ENCODE data around the gene ARG2. TPM values are rescaled to one million over a fixed set of nuclear protein-coding genes. Genes with fewer than 3 reads are reported as not detected.

Gene ARG2
- total and polyA plus RNA-seq, 9 of the 15 experiments (the other 6 are each of a cell fraction or from before 2014, with no cell fraction given) = 6.2 to 75.0 (median 17.8) TPM

GRCh38 chr14:67695394-67695949 is 75.8 kb downstream of the ARG2 start, which contains the start of gene RDH11 (continued):
- TF ChIP-seq ETS1 (conservative IDR thresholded peaks at IDR 0.05; ENCODE audit: control insufficient read depth, low read depth, low read length) (0 out of 2 replicates have a peak, but pooled peaks have one; percentile 43), TBP (optimal IDR thresholded peaks at IDR 0.05; ENCODE audit: low read depth, low read length) (peak; percentile 73), CEBPB (tag; IDR thresholded peaks at IDR 0.05) (peak; percentile 97), SMAD3 (CRISPR knock-in tag; conservative IDR thresholded peaks at IDR 0.05) (no peak), NFRKB (IDR thresholded peaks at IDR 0.05; ENCODE audit: low read depth) (0 out of 2 replicates have a peak, but pooled peaks have one; percentile 53), XRCC4 (IDR thresholded peaks at IDR 0.05; ENCODE audit: extremely low read depth, insufficient read depth, insufficient read length) (no peak), MYC (IDR thresholded peaks at IDR 0.05; ENCODE audit: low read depth, low read length) (peak; percentile 56; the same call in 1 of the 2 replicates), MYC (CRISPR knock-in tag; IDR thresholded peaks at IDR 0.05; ENCODE audit: borderline replicate concordance, low read depth) (no peak), MTA3 (IDR thresholded peaks at IDR 0.05; ENCODE audit: borderline replicate concordance) (no peak), MYNN (IDR thresholded peaks at IDR 0.05) (no peak), MYNN (CRISPR knock-in tag; IDR thresholded peaks at IDR 0.05) (no peak), SRSF1 (IDR thresholded peaks at IDR 0.05; ENCODE audit: low read depth, low read length) (no peak), MAFG (tag; conservative IDR thresholded peaks at IDR 0.05) (no peak), NCOA1 (IDR thresholded peaks at IDR 0.05; ENCODE audit: low read depth) (no peak), POLR2G (IDR thresholded peaks at IDR 0.05; ENCODE audit: low read depth, low read length) (peak; percentile 84), ELF4 (CRISPR knock-in tag; IDR thresholded peaks at IDR 0.05) (no peak), HCFC1 (IDR thresholded peaks at IDR 0.05; ENCODE audit: low read depth, low read length) (peak; percentile 89), ZSCAN32 (CRISPR knock-in tag; IDR thresholded peaks at IDR 0.05) (no peak), ATF7 (IDR thresholded peaks at IDR 0.05) (peak; percentile 43; the same call in 1 of the 2 replicates), ZNF121 (CRISPR knock-in tag; conservative IDR thresholded peaks at IDR 0.05) (no peak), RB1 (IDR thresholded peaks at IDR 0.05; ENCODE audit: low read depth) (no peak), FOXP1 (CRISPR knock-in tag; IDR thresholded peaks at IDR 0.05) (no peak), ZMIZ1 (IDR thresholded peaks at IDR 0.05; ENCODE audit: low read depth in 2 of 2, low read length in 2 of 2) (no peak), POLR2A (conservative IDR thresholded peaks at IDR 0.05) (peak; percentile 82), SIX5 (IDR thresholded peaks at IDR 0.05; ENCODE audit: borderline replicate concordance in 1 of 2, insufficient read depth in 1 of 2, low read depth in 1 of 2, low read length in 2 of 2) (peak; percentile 59 to 61; a peak in 3 of 4 replicates), MAZ (CRISPR knock-in tag; conservative IDR thresholded peaks at IDR 0.05 in 1 of 2, IDR thresholded peaks at IDR 0.05 in 1 of 2) (peak; percentile 15 to 40; a peak in 2 of 4 replicates), THRAP3 (IDR thresholded peaks at IDR 0.05; ENCODE audit: borderline replicate concordance) (no peak), CREM (IDR thresholded peaks at IDR 0.05; ENCODE audit: low read depth) (peak; percentile 62)
